GM10847 (cell line): ENCODE results near the gene NDUFB10.

Experiments
- POLR2A ChIP-seq: IDR thresholded peaks from 2 replicates; pipeline ENCODE4 v1.6.1; 2011; ENCODE audit not compliant: insufficient read length; ENCODE audit errors: extremely low read depth

Gene NDUFB10

GRCh38 chr16:1985466-1986150 lies 26.3 kb downstream of the NDUFB10 start:
- TF ChIP-seq POLR2A = no peak

GRCh38 chr16:1987198-1987597 lies 27.9 kb downstream of the NDUFB10 start:
- TF ChIP-seq POLR2A = no peak

GRCh38 chr16:1989209-1990100 lies 30.1 kb downstream of the NDUFB10 start, which contains the start of gene SYNGR3:
Gene SYNGR3 (plus strand): TSS chr16:1989970. CDS start chr16:1990103, 133 bp downstream.
- no peak for TF ChIP-seq POLR2A

- no peak for TF ChIP-seq POLR2A
Measured at GRCh38 chr16:1990101-1990350, 30.7 kb downstream of the NDUFB10 start.

- TF ChIP-seq POLR2A = no peak
Measured at GRCh38 chr16:1990351-1991134, 31.2 kb downstream of the NDUFB10 start.

- TF ChIP-seq POLR2A = no peak
Measured at GRCh38 chr16:1991135-1991551, 31.8 kb downstream of the NDUFB10 start.

GRCh38 chr16:1991588-1991947 lies 32.2 kb downstream of the NDUFB10 start:
- TF ChIP-seq POLR2A = no peak

- TF ChIP-seq POLR2A = peak; percentile 43
Measured at GRCh38 chr16:1991948-1992703, 32.8 kb downstream of the NDUFB10 start.

GRCh38 chr16:1992704-1993317 lies 33.5 kb downstream of the NDUFB10 start:
- no peak for TF ChIP-seq POLR2A

- TF ChIP-seq POLR2A = no peak
Measured at GRCh38 chr16:1993731-1994131, 34.4 kb downstream of the NDUFB10 start.

GRCh38 chr16:1997494-1998359 lies 38.4 kb downstream of the NDUFB10 start:
- no peak for TF ChIP-seq POLR2A

- no peak for TF ChIP-seq POLR2A
Measured at GRCh38 chr16:1998360-1998835, 39.1 kb downstream of the NDUFB10 start.
